ENCODE measurements around the gene SLC25A33. TPM values are rescaled to one million over a fixed set of nuclear protein-coding genes. Genes with fewer than 3 reads are reported as not detected.

Gene SLC25A33
- polyA plus RNA-seq, 1 donor (not counting 4 experiments of a cell fraction or from before 2014, with no cell fraction given): 4.5 TPM

DNA sequence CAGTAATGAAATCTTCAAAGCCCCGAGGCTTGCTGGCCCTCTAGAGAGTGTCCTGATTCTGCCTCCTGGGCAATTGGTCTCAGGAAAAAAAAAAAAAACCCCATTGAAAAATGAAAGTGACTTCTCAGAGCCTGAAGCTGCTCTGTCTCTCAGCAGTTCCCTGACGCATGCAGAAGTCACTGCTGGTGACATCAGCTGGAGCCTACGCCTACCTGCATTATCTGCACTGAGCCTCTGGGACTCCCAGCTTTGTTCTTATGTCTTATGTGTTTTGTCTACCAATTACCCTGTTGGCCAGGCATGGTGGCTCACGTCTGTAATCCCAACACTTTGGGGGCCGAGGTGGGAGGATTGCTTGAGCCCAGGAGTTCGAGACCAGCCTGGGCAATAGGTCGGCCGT, 10.1 kb upstream of the SLC25A33 start:
- no peak for TF ChIP-seq EZH2 (IDR thresholded peaks at IDR 0.05; ENCODE audit: low read length)
- Histone ChIP-seq H3K36me3 (ENCODE audit: control insufficient read depth in 2 of 2, extremely low read depth in 1 of 2, insufficient read depth in 2 of 2, low read length in 2 of 2) (no peaks in the 10 kb centered on the region), H3K4me1 (ENCODE audit: control insufficient read depth, extremely low read depth, insufficient read depth, low read length) (no peaks in the 10 kb centered on the region), H3K9ac (ENCODE audit: control insufficient read depth, extremely low read depth, insufficient read depth, low read length) (no peak overlapping the region), H3K4me3 (ENCODE audit: control insufficient read depth in 2 of 3, extremely low read depth in 1 of 3, insufficient read depth in 2 of 3, low read depth in 1 of 3, low read length in 3 of 3) (no peak overlapping the region), H3K27ac (ENCODE audit: control insufficient read depth, insufficient read depth, low read length) (no peak overlapping the region), H3K79me2 (ENCODE audit: control insufficient read depth, insufficient read depth, low read length) (no peaks in the 10 kb centered on the region), H3K4me2 (ENCODE audit: control insufficient read depth, extremely low read depth, insufficient read depth, low read depth, low read length) (no peak overlapping the region), H3K9me1 (ENCODE audit: control insufficient read depth, extremely low read depth, insufficient read depth, low read length) (no peaks in the 10 kb centered on the region), H2AFZ (ENCODE audit: control insufficient read depth, low read length) (no peak overlapping the region), H3K9me3 (ENCODE audit: control insufficient read depth, low read depth, low read length) (no peaks in the 10 kb centered on the region), H3K27me3 (ENCODE audit: control insufficient read depth, extremely low read depth, insufficient read depth, low read length) (peaks cover 5% of the 10 kb centered on the region), H4K20me1 (ENCODE audit: control insufficient read depth, extremely low read depth, insufficient read depth, low read length) (no peaks in the 10 kb centered on the region)
- no peak for DNase-seq (ENCODE audit: low read depth, low spot score)
- dilution Hi-C loops (cut with MboI; ENCODE audit: extremely low pct_ligation_motif_present, low sequenced_read_pairs): no loop called here
- FAIRE-seq: no peak

DNA sequence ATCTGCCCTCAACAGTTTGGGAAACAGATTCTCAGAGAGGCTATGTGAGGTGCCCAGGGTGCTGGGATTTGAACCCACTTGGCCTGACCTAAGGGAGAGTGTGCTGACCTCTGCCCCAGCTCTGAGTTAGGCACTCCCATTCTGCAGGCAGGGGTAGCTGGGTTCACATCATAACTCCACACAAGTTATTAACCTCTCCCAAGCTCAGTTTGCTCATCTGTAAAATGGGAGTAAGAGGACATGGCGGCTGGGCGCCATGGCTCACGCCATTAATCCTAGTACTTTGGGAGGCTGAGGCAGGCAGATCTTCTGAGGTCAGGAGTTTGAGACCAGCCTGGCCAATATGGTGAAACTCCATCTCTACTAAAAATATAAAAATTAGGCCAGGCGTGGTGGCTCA, 8.9 kb upstream of the SLC25A33 start:
- no peak overlapping the region for H3K4me3 ChIP-seq (ENCODE audit: control insufficient read depth in 2 of 3, extremely low read depth in 1 of 3, insufficient read depth in 2 of 3, low read depth in 1 of 3, low read length in 3 of 3)
- TF ChIP-seq EZH2 (IDR thresholded peaks at IDR 0.05; ENCODE audit: low read length): no peak
- TF ChIP-seq, protein P1, sequence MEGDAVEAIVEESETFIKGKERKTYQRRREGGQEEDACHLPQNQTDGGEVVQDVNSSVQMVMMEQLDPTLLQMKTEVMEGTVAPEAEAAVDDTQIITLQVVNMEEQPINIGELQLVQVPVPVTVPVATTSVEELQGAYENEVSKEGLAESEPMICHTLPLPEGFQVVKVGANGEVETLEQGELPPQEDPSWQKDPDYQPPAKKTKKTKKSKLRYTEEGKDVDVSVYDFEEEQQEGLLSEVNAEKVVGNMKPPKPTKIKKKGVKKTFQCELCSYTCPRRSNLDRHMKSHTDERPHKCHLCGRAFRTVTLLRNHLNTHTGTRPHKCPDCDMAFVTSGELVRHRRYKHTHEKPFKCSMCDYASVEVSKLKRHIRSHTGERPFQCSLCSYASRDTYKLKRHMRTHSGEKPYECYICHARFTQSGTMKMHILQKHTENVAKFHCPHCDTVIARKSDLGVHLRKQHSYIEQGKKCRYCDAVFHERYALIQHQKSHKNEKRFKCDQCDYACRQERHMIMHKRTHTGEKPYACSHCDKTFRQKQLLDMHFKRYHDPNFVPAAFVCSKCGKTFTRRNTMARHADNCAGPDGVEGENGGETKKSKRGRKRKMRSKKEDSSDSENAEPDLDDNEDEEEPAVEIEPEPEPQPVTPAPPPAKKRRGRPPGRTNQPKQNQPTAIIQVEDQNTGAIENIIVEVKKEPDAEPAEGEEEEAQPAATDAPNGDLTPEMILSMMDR (optimal IDR thresholded peaks at IDR 0.05 in 1 of 3, IDR thresholded peaks at IDR 0.05 in 1 of 3, conservative IDR thresholded peaks at IDR 0.05 in 1 of 3; ENCODE audit: extremely low read depth in 1 of 3, insufficient read depth in 2 of 3, low read length in 3 of 3): no peak
- H3K9me3 ChIP-seq (ENCODE audit: control insufficient read depth, low read depth, low read length): no peaks in the 10 kb centered on the region
- no peaks in the 10 kb centered on the region for H3K36me3 ChIP-seq (ENCODE audit: control insufficient read depth in 2 of 2, extremely low read depth in 1 of 2, insufficient read depth in 2 of 2, low read length in 2 of 2)
- H4K20me1 ChIP-seq (ENCODE audit: control insufficient read depth, extremely low read depth, insufficient read depth, low read length): no peaks in the 10 kb centered on the region
- H3K79me2 ChIP-seq (ENCODE audit: control insufficient read depth, insufficient read depth, low read length): no peaks in the 10 kb centered on the region
- H2AFZ ChIP-seq (ENCODE audit: control insufficient read depth, low read length): no peak overlapping the region
- DNase-seq (ENCODE audit: low read depth, low spot score) (no peak), FAIRE-seq (no peak)
- no peak overlapping the region for H3K27ac ChIP-seq (ENCODE audit: control insufficient read depth, insufficient read depth, low read length)
- H3K9me1 ChIP-seq (ENCODE audit: control insufficient read depth, extremely low read depth, insufficient read depth, low read length): no peaks in the 10 kb centered on the region
- H3K4me1 ChIP-seq (ENCODE audit: control insufficient read depth, extremely low read depth, insufficient read depth, low read length): no peaks in the 10 kb centered on the region
- H3K27me3 ChIP-seq (ENCODE audit: control insufficient read depth, extremely low read depth, insufficient read depth, low read length): peaks cover 5% of the 10 kb centered on the region
- dilution Hi-C loops (cut with MboI; ENCODE audit: extremely low pct_ligation_motif_present, low sequenced_read_pairs): no loop called here
- H3K4me2 ChIP-seq (ENCODE audit: control insufficient read depth, extremely low read depth, insufficient read depth, low read depth, low read length): no peak overlapping the region
- H3K9ac ChIP-seq (ENCODE audit: control insufficient read depth, extremely low read depth, insufficient read depth, low read length): no peak overlapping the region

DNA sequence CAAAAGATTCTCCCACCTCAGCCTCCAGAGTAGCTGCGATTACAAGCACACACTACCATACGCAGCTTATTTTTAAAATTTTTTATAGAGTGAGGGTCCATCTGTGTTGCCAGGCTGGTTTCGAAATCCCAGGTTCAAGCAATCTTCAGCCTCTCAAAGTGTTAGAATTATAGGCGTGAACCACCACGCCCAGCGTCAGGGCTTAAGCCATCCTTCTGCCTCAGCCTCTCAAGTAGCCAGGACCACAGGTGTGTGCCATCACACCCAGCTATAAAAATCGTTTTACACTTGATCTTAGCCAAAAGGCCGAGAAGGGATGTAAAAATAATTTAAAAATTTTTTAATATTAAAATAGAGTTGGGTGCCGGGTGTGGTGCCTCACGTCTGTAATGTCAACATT, 4.3 kb upstream of the SLC25A33 start:
- Histone ChIP-seq H3K79me2 (ENCODE audit: control insufficient read depth, insufficient read depth, low read length) (peaks cover 2% of the 10 kb centered on the region), H3K27me3 (ENCODE audit: control insufficient read depth, extremely low read depth, insufficient read depth, low read length) (no peaks in the 10 kb centered on the region), H4K20me1 (ENCODE audit: control insufficient read depth, extremely low read depth, insufficient read depth, low read length) (no peaks in the 10 kb centered on the region), H3K36me3 (ENCODE audit: control insufficient read depth in 2 of 2, extremely low read depth in 1 of 2, insufficient read depth in 2 of 2, low read length in 2 of 2) (no peaks in the 10 kb centered on the region), H2AFZ (ENCODE audit: control insufficient read depth, low read length) (no peak overlapping the region), H3K9ac (ENCODE audit: control insufficient read depth, extremely low read depth, insufficient read depth, low read length) (no peak overlapping the region), H3K4me2 (ENCODE audit: control insufficient read depth, extremely low read depth, insufficient read depth, low read depth, low read length) (no peak overlapping the region), H3K4me1 (ENCODE audit: control insufficient read depth, extremely low read depth, insufficient read depth, low read length) (peaks cover 11% of the 10 kb centered on the region), H3K27ac (ENCODE audit: control insufficient read depth, insufficient read depth, low read length) (no peak overlapping the region), H3K9me1 (ENCODE audit: control insufficient read depth, extremely low read depth, insufficient read depth, low read length) (no peaks in the 10 kb centered on the region), H3K9me3 (ENCODE audit: control insufficient read depth, low read depth, low read length) (no peaks in the 10 kb centered on the region), H3K4me3 (ENCODE audit: control insufficient read depth in 2 of 3, extremely low read depth in 1 of 3, insufficient read depth in 2 of 3, low read depth in 1 of 3, low read length in 3 of 3) (no peak overlapping the region)
- FAIRE-seq (no peak), DNase-seq (ENCODE audit: low read depth, low spot score) (no peak)
- dilution Hi-C loops (cut with MboI; ENCODE audit: extremely low pct_ligation_motif_present, low sequenced_read_pairs): no loop called here
- no peak for TF ChIP-seq EZH2 (IDR thresholded peaks at IDR 0.05; ENCODE audit: low read length)
- TF ChIP-seq, protein P1 (optimal IDR thresholded peaks at IDR 0.05 in 1 of 3, IDR thresholded peaks at IDR 0.05 in 1 of 3, conservative IDR thresholded peaks at IDR 0.05 in 1 of 3; ENCODE audit: extremely low read depth in 1 of 3, insufficient read depth in 2 of 3, low read length in 3 of 3): no peak
